ENCODE data around the gene ARMH2.

Gene ARMH2

GRCh38 chr6:24798740-24799540, at the start of gene ARMH2:
Gene ARMH2 (minus strand): TSS chr6:24798917. CDS start chr6:24798857, 60 bp downstream.
- peaks cover 13% of the 10 kb centered on the region for H3K36me3 Mint-ChIP-seq (ENCODE audit: low read depth)
- peaks cover 24% of the 10 kb centered on the region for H3K4me1 Mint-ChIP-seq (ENCODE audit: low read depth)
- H3K9me3 Mint-ChIP-seq = no peaks in the 10 kb centered on the region
- H3K27me3 Mint-ChIP-seq = no peaks in the 10 kb centered on the region
- H3K27ac Mint-ChIP-seq = peak within 1 kb of the TSS; percentile 21
- H3K4me3 Mint-ChIP-seq = no peak within 1 kb of the TSS

DNA sequence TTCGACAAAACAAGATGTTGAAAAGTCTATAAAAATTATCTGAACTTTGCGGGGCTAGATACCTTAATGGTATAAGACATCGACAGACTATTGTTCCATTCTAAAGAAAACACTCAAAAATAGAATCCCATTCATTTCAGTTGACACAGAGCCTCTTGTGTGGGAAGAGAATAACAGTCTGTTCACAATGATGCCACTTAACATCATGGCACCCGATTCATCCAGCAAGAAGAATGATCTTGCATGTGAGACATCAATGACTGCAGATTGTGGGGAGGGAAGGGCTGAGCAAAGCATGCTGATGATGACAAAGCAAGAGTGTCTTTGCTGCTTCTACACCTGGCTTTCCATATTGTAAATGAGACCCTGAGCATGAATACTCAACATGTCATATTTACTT, 49.7 kb upstream of the ARMH2 start:
- Mint-ChIP-seq H3K9me3 (no peaks in the 10 kb centered on the region), H3K4me1 (ENCODE audit: low read depth) (peaks cover 20% of the 10 kb centered on the region), H3K27me3 (no peaks in the 10 kb centered on the region), H3K27ac (no peak overlapping the region), H3K4me3 (no peak overlapping the region), H3K36me3 (ENCODE audit: low read depth) (peaks cover 65% of the 10 kb centered on the region)

DNA sequence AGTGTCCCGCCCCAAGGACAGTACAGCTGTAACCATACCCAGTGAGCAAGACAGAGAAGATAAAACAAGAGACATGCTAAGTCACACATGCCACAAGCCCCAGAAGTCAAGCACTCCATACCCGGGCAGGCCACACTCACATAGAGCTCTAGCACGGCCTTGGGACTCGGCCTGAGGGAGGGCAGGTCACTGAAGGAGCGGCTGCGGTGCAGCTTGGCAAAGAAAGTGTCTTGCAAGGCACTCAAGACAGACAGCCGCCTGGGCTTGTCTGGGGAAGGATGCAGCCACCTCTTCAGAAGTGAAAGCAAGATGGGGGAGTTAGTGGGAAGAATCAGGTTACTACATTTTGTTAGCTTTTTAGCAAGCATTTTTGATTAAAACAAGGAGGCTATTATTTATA, 48.7 kb upstream of the ARMH2 start:
- H3K27ac Mint-ChIP-seq = peak overlapping the region; percentile 12
- peaks cover 66% of the 10 kb centered on the region for H3K36me3 Mint-ChIP-seq (ENCODE audit: low read depth)
- H3K27me3 Mint-ChIP-seq = no peaks in the 10 kb centered on the region
- no peak overlapping the region for H3K4me3 Mint-ChIP-seq
- peaks cover 31% of the 10 kb centered on the region for H3K4me1 Mint-ChIP-seq (ENCODE audit: low read depth)
- H3K9me3 Mint-ChIP-seq = no peaks in the 10 kb centered on the region

GRCh38 chr6:24845578-24845977, 46.9 kb upstream of the ARMH2 start:
- H3K9me3 Mint-ChIP-seq = no peaks in the 10 kb centered on the region
- H3K36me3 Mint-ChIP-seq (ENCODE audit: low read depth) = peaks cover 74% of the 10 kb centered on the region
- H3K27ac Mint-ChIP-seq = peak overlapping the region; percentile 78
- H3K4me3 Mint-ChIP-seq = no peak overlapping the region
- H3K4me1 Mint-ChIP-seq (ENCODE audit: low read depth) = peaks cover 40% of the 10 kb centered on the region
- no peaks in the 10 kb centered on the region for H3K27me3 Mint-ChIP-seq

DNA sequence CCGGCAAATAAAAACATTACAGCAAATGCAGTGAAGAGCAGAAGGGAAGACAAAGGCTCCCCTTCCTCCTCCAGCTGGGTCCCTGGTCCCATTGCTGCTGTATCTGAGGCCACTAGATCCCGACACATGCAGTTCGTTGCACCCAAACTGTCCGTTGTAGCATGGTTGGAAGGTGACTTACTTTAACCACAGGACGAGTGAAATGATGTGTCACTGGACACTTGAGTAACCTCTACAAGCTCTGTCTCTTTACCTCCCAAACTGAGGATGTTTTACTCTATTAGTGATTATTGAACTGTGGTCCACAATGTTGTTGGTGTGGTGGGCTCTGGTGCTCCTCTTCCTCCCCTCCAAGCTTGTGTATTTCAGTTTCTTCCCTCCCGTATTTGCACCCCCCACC, 46.2 kb upstream of the ARMH2 start:
- no peak overlapping the region for H3K4me3 Mint-ChIP-seq
- peak overlapping the region; percentile 78 for H3K27ac Mint-ChIP-seq
- peaks cover 45% of the 10 kb centered on the region for H3K4me1 Mint-ChIP-seq (ENCODE audit: low read depth)
- H3K9me3 Mint-ChIP-seq = no peaks in the 10 kb centered on the region
- peaks cover 69% of the 10 kb centered on the region for H3K36me3 Mint-ChIP-seq (ENCODE audit: low read depth)
- no peaks in the 10 kb centered on the region for H3K27me3 Mint-ChIP-seq

DNA sequence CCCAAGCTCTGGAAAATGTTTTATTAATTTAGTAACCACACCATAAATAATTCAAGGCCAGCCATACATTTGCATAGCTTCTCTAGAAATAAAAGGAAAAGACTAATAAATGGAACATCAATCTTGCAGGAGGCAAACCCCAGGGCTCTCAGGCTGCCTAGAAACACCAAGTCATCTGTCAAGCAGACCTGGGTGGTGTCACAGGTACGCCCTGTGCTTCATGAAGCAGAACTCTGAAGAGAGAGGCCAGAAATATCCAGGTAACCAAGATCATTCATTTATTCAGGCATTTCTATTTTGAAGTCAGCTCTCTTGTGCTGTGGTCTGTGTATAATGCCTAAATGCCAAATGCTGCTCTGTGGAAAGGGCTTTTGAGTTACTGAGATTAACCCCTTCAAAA, 45.3 kb upstream of the ARMH2 start:
- Mint-ChIP-seq H3K27ac (peak overlapping the region; percentile 32), H3K4me3 (no peak overlapping the region), H3K4me1 (ENCODE audit: low read depth) (peaks cover 50% of the 10 kb centered on the region), H3K9me3 (no peaks in the 10 kb centered on the region), H3K36me3 (ENCODE audit: low read depth) (peaks cover 69% of the 10 kb centered on the region), H3K27me3 (no peaks in the 10 kb centered on the region)

DNA sequence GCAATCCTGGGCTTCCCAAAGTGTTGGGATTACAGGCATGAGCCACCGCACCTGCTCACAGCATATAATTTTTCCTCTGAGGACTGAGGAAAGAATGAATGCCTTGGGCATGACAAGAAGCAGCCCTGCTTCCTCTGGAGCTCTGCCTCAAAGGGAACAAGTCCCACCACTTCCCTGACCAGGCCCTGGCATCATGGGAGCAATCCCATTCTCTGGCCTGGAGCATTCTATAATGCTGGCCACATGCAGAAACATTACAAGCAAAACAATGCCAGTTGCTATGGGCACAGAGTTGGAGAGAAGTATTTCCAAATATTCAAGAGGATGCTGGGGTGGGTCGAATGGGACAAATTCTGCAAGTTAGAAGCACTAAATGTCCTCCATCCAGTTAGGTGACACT, 41.5 kb upstream of the ARMH2 start:
- H3K9me3 Mint-ChIP-seq = no peaks in the 10 kb centered on the region
- peaks cover 63% of the 10 kb centered on the region for H3K4me1 Mint-ChIP-seq (ENCODE audit: low read depth)
- H3K27ac Mint-ChIP-seq = peak overlapping the region; percentile 24
- no peak overlapping the region for H3K4me3 Mint-ChIP-seq
- H3K36me3 Mint-ChIP-seq (ENCODE audit: low read depth) = peaks cover 66% of the 10 kb centered on the region
- H3K27me3 Mint-ChIP-seq = no peaks in the 10 kb centered on the region

DNA sequence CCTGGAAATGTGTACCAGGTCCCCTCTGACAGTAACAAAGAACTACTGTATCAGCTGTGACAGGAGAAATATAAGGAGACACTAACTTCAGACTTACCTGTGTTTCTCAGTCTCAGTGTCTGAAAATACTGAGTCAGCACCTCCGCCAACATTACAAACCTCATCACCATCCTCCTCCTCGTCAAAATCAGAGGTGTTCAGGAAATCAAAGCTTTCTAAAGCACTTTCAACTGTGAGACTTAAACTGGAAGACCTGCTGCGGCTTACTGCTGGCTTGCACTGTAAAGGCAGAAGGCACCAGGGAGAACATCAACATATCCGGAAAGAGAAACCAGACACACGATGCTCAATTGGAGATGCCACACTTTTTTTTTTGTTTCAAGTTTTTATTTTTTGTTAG, 40.3 kb upstream of the ARMH2 start:
- Mint-ChIP-seq H3K4me1 (ENCODE audit: low read depth) (peaks cover 69% of the 10 kb centered on the region), H3K27ac (peak overlapping the region; percentile 60), H3K27me3 (no peaks in the 10 kb centered on the region), H3K4me3 (peak overlapping the region; percentile 49), H3K9me3 (peaks cover 5% of the 10 kb centered on the region), H3K36me3 (ENCODE audit: low read depth) (peaks cover 73% of the 10 kb centered on the region)

GRCh38 chr6:24838081-24838480, 39.4 kb upstream of the ARMH2 start:
- peaks cover 66% of the 10 kb centered on the region for H3K4me1 Mint-ChIP-seq (ENCODE audit: low read depth)
- peak overlapping the region; percentile 59 for H3K27ac Mint-ChIP-seq
- H3K36me3 Mint-ChIP-seq (ENCODE audit: low read depth) = peaks cover 74% of the 10 kb centered on the region
- H3K9me3 Mint-ChIP-seq = peaks cover 5% of the 10 kb centered on the region
- no peaks in the 10 kb centered on the region for H3K27me3 Mint-ChIP-seq
- H3K4me3 Mint-ChIP-seq = no peak overlapping the region

DNA sequence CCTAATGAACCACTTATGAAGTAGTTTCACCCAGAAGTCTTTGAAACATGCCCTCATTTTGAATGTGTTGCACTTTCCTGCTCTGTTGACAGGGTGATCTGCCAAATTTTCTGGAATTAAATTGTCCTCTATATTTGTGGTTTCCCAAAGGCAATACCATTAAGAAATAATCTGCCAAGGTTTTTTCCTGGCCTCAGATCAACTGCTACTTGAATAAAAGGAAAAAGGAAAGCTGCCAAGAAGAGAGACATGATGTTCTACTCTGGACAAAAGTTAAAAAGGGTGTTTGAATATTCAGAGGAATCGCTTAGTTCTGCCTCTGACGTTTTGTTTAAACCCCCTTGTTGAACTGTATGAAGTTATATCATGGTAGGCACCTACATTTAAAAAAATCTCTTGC, 37.4 kb upstream of the ARMH2 start:
- Mint-ChIP-seq H3K27me3 (no peaks in the 10 kb centered on the region), H3K27ac (no peak overlapping the region), H3K36me3 (ENCODE audit: low read depth) (peaks cover 73% of the 10 kb centered on the region), H3K9me3 (peaks cover 5% of the 10 kb centered on the region), H3K4me3 (no peak overlapping the region), H3K4me1 (ENCODE audit: low read depth) (peaks cover 69% of the 10 kb centered on the region)

GRCh38 chr6:24833711-24834386, 35.1 kb upstream of the ARMH2 start:
- Mint-ChIP-seq H3K4me1 (ENCODE audit: low read depth) (peaks cover 51% of the 10 kb centered on the region), H3K36me3 (ENCODE audit: low read depth) (peaks cover 66% of the 10 kb centered on the region), H3K9me3 (peaks cover 5% of the 10 kb centered on the region), H3K27ac (peak overlapping the region; percentile 38), H3K27me3 (no peaks in the 10 kb centered on the region), H3K4me3 (no peak overlapping the region)

DNA sequence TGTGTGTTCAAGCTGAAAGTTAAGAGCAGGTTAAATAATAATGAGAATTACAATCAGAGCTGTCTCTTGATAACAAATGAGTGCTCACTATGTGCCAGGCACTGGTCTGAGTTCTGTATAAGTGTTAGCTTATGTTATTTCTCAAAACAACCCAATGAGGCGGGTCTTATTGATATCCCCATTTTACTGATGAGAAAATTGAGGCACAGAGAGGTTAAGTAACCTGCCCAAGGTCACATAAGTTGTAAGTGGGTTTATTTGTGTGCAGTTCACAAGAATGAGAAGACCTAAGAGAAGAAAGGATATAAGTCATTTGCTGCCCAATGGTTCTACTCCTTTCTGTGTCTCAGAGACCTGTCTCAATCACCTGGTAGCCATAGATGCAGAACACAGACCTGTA, 34.1 kb upstream of the ARMH2 start:
- H3K4me3 Mint-ChIP-seq = no peak overlapping the region
- H3K27me3 Mint-ChIP-seq = no peaks in the 10 kb centered on the region
- H3K36me3 Mint-ChIP-seq (ENCODE audit: low read depth) = peaks cover 69% of the 10 kb centered on the region
- H3K27ac Mint-ChIP-seq = peak overlapping the region; percentile 80
- H3K4me1 Mint-ChIP-seq (ENCODE audit: low read depth) = peaks cover 52% of the 10 kb centered on the region
- peaks cover 5% of the 10 kb centered on the region for H3K9me3 Mint-ChIP-seq

DNA sequence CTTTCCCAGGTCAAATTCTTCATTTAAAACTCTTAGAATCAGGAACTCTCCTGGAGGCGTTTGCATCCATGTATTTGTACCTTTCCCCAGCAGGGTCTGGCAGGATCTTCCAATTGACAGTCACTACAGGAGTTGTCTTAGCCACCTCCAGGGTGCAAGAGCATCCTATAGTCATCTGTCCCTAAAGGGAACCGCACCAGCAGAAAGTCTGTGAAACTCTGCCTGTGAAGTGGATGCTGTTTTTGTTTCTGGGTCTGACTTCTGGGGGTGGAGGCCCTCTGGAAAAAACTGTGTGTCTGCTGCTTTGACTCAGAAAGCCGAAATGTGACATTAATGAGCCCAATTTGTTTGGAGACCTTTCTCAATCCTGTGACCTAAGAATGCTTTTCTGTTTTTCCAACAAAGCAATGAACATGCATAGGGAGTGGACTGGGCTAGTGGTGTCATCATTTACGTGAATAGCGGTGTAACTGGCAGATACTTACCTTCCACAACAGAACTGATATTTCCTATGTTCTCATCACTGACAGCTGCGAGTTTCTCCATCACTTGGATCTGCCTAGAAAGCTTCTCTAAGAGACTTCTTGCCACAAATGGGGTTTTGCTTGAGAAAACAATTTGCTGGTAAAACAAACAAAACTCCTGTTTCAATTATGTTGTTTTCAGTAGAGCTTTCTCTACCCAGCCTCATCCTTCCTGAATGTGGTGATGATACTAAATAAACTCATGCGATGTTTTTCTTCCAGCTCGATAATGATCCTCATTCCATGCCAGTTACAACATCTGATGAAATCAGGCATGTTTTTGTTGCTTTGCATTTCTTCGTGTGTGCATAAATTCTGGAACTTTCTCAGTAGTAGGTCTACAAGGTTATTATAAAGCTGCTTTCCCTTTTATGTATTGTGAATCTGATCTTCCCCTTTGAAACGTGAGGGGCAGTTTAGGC, 33.3 kb upstream of the ARMH2 start:
- peaks cover 5% of the 10 kb centered on the region for H3K9me3 Mint-ChIP-seq
- H3K27me3 Mint-ChIP-seq = no peaks in the 10 kb centered on the region
- H3K36me3 Mint-ChIP-seq (ENCODE audit: low read depth) = peaks cover 73% of the 10 kb centered on the region
- peaks cover 55% of the 10 kb centered on the region for H3K4me1 Mint-ChIP-seq (ENCODE audit: low read depth)
- H3K4me3 Mint-ChIP-seq = no peak overlapping the region
- H3K27ac Mint-ChIP-seq = peak overlapping the region; percentile 80

- Mint-ChIP-seq H3K27me3 (no peaks in the 10 kb centered on the region), H3K4me3 (no peak overlapping the region), H3K36me3 (ENCODE audit: low read depth) (peaks cover 66% of the 10 kb centered on the region), H3K9me3 (peaks cover 5% of the 10 kb centered on the region), H3K4me1 (ENCODE audit: low read depth) (peaks cover 38% of the 10 kb centered on the region), H3K27ac (no peak overlapping the region)
Observed at GRCh38 chr6:24829657-24830056, 30.9 kb upstream of the ARMH2 start.

DNA sequence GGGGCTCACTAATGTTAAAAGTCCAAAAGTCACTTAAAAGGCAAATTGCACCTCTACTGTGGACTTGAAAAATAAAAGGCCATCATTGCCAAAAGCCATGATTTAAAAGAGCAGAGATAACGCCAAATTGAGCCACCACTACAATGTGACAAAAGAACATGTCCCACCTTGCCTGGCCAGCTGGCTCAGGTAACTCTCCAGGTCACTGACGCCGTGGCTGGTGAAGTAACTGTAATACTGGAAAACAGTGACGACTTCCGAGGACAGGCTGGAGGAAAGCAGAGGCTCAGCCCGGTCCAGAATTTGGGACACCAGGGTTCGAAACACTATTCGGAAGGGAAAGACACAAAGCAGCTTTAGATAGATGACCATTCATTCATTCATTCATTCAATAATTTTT, 29.3 kb upstream of the ARMH2 start:
- Mint-ChIP-seq H3K4me3 (no peak overlapping the region), H3K4me1 (ENCODE audit: low read depth) (peaks cover 25% of the 10 kb centered on the region), H3K36me3 (ENCODE audit: low read depth) (peaks cover 64% of the 10 kb centered on the region), H3K27ac (peak overlapping the region; percentile 58), H3K9me3 (no peaks in the 10 kb centered on the region), H3K27me3 (no peaks in the 10 kb centered on the region)
